GF-D8 (cell line): ENCODE data around the gene ANGPTL5.
A peak's percentile ranks its signal among the peaks of the same experiment; 100 is the strongest.
"Not testable (repeated sequence)": the region's sequence is repeated elsewhere in the genome, so short reads cannot be mapped to it uniquely, and the experiment has no call there.

Experiments
- DNase-seq: peaks from one replicate; lab custom pipeline; 2025; lab: John Stamatoyannopoulos, UW

Gene ANGPTL5

GRCh38 chr11:101885631-101886030 is 30.7 kb downstream of the ANGPTL5 start:
- DNase-seq, result no peak

- DNase-seq, result no peak
These were observed 34.7 kb downstream of the ANGPTL5 start for GRCh38 chr11:101881586-101881985.

- DNase-seq, result peak; percentile 42
These were observed 36.1 kb downstream of the ANGPTL5 start for GRCh38 chr11:101880222-101880621.

GRCh38 chr11:101872171-101872882 is 44.0 kb downstream of the ANGPTL5 start:
- DNase-seq, result no peak

GRCh38 chr11:101870510-101870909 is 45.8 kb downstream of the ANGPTL5 start:
- no peak for DNase-seq

- DNase-seq, result no peak
These were observed 48.4 kb downstream of the ANGPTL5 start for GRCh38 chr11:101867951-101868350.

GRCh38 chr11:101866619-101867491 is 49.5 kb downstream of the ANGPTL5 start:
- DNase-seq, result no peak

GRCh38 chr11:101864098-101864497 is 52.2 kb downstream of the ANGPTL5 start:
- DNase-seq, result no peak

- DNase-seq, result no peak
These were observed 53.0 kb downstream of the ANGPTL5 start for GRCh38 chr11:101863361-101863760.

GRCh38 chr11:101862391-101863233 is 53.7 kb downstream of the ANGPTL5 start:
- DNase-seq, result no peak

GRCh38 chr11:101860696-101861427 is 55.5 kb downstream of the ANGPTL5 start:
- peak; percentile 39 for DNase-seq

- not testable (repeated sequence) for DNase-seq
These were observed 64.1 kb downstream of the ANGPTL5 start for GRCh38 chr11:101852260-101852659.

- DNase-seq, result peak; percentile 44
These were observed 68.1 kb downstream of the ANGPTL5 start for GRCh38 chr11:101848262-101848661.

GRCh38 chr11:101844608-101845007 is 71.7 kb downstream of the ANGPTL5 start:
- DNase-seq, result no peak

GRCh38 chr11:101840704-101841103 is 75.6 kb downstream of the ANGPTL5 start:
- DNase-seq, result no peak
